Mesodermal cell (in vitro differentiated cells): ENCODE results near the gene SLC39A2.

ENCODE experiments used
- H3K27ac ChIP-seq: 2 replicates; pipeline ENCODE4 v1.7.0; 2013; ENCODE audit warnings: mild to moderate bottlenecking, low read depth, low read length, moderate library complexity; ENCODE audit not compliant: severe bottlenecking
- H3K36me3 ChIP-seq: 2 replicates; pipeline ENCODE4 v1.7.1; 2013; ENCODE audit warnings: mild to moderate bottlenecking, low read length, moderate library complexity; ENCODE audit not compliant: control insufficient read depth, insufficient read depth
- H3K4me1 ChIP-seq: one replicate; pipeline ENCODE4 v1.7.1; 2013; ENCODE audit warnings: mild to moderate bottlenecking, low read length; ENCODE audit not compliant: insufficient read depth, control insufficient read depth, poor library complexity, severe bottlenecking
- H3K4me3 ChIP-seq: 2 replicates; pipeline ENCODE4 v1.7.0; 2013; ENCODE audit warnings: low read length, control low read depth, mild to moderate bottlenecking; ENCODE audit not compliant: insufficient read depth, poor library complexity, severe bottlenecking; ENCODE audit errors: extremely low read depth
- H3K9me3 ChIP-seq: 2 replicates; pipeline ENCODE4 v1.7.1; 2013; ENCODE audit warnings: mild to moderate bottlenecking, low read length, moderate library complexity; ENCODE audit not compliant: control insufficient read depth
- WGBS, 2 experiments: methylation state at CpG; one replicate each; pipeline ENCODE4 v1.1.5; 2013; ENCODE audit warnings: missing lambda C conversion rate in 2 of 2; ENCODE audit not compliant: insufficient coverage in 2 of 2; 5-methylcytosine and 5-hydroxymethylcytosine counted together

The SLC39A2 gene

DNA sequence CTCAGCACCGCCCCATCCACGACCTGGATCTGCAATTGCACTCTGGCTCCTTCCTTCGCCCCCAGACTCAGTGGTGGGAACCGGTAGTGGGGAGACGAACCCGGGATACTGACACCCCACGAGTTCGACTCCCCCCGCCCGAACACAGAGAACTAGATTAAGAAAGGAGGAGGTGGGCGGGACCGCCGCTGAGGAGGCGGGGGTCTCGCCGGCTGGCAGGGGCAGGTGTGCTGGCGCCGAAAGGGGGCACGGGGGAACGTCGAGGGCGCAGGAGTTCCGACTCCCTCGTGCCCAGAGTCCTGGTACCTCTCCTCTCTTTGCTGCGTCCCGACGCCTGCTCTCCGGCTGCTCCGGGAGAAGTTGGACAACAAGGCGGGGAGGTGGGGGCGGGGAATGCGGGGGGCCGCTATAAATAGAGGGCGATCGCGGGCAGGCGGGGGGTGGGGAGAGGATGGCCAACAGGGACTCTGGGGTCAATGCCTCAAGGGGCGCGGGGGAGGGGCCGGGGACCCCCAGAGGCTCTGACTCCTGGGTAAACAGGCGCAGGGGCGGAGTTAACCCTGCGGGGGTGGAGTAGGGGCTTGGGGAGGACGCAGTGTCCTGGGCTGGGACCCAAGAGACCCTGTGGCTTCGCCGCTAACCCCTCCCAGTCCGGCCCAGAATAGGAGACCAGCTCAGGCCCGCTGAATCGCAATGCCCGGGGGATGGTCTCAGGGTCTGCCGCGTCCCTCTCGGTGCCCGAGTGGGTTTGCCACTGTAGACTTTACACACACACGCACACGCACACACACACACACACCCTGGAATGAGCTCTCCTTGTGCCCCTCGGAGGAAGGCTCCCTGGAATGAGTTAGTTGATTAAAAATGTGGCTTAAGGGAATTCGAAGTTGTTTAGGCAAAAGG, 26.5 kb downstream of the SLC39A2 start:
- H3K27ac ChIP-seq, result peak overlapping the region; percentile 83
- peaks cover 16% of the 10 kb centered on the region for H3K36me3 ChIP-seq
- H3K9me3 ChIP-seq, result no peaks in the 10 kb centered on the region
- H3K4me3 ChIP-seq, result peak overlapping the region; percentile 59
- 2 to 5% methylated on average over 24 to 28 of the region's 58 CpGs for WGBS, 2 experiments
- peaks cover 21% of the 10 kb centered on the region for H3K4me1 ChIP-seq

- 46 to 56% methylated on average over 2 to 3 of the region's 7 CpGs for WGBS, 2 experiments
- H3K9me3 ChIP-seq, result no peaks in the 10 kb centered on the region
- peak overlapping the region; percentile 83 for H3K27ac ChIP-seq
- peak overlapping the region; percentile 59 for H3K4me3 ChIP-seq
- peaks cover 21% of the 10 kb centered on the region for H3K4me1 ChIP-seq
- peaks cover 8% of the 10 kb centered on the region for H3K36me3 ChIP-seq
Observed at GRCh38 chr14:21026274-21026987, 27.3 kb downstream of the SLC39A2 start.

DNA sequence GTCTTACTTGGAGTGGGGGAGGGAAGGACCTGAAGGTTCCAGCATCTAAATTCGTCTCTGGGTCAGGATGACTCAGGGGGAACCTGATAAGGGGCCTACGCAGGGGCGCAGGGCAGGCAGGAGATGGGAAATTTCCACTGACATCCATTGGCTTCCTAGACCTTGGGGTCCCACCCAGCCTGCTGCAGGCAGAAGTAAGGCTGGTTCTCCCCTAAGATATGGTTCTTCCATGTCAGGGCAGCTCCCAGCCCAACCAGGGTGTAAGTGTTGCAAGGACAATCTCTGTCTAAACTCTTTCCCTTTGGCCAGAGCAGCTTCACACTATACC, 27.9 kb downstream of the SLC39A2 start:
- WGBS, 2 experiments, result 41 to 59% methylated on average over 2 to 3 of the region's 3 CpGs
- peaks cover 3% of the 10 kb centered on the region for H3K36me3 ChIP-seq
- no peaks in the 10 kb centered on the region for H3K9me3 ChIP-seq
- peak overlapping the region; percentile 83 for H3K27ac ChIP-seq
- H3K4me3 ChIP-seq, result no peak overlapping the region
- peaks cover 21% of the 10 kb centered on the region for H3K4me1 ChIP-seq

DNA sequence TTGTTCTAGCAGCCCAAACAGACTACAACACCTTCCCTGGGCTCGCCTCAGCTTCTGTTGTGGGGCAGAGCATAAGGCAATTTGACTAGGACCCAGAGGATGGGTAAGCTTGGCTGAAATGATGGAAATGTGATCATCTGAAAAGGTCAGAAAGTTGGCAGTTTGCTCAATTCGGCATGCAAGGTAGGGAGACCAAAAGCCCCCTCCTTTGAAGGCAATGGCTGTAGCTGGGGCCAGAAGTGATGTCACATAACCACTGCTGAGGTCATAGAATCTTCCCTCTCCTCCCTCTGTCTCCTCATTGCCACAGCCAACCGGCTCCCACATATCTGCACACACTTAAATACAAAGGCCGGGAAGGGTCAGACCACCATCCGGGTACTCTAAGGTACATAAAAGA, 30.8 kb downstream of the SLC39A2 start, which contains the start of gene TPPP2:
Gene TPPP2 (plus strand): TSS at position 301 of the 400 bp plus-strand sequence. CDS start 365 bp downstream, outside the sequence.
- no peaks in the 10 kb centered on the region for H3K36me3 ChIP-seq
- no peak within 1 kb of the TSS for H3K4me3 ChIP-seq
- no peaks in the 10 kb centered on the region for H3K9me3 ChIP-seq
- peaks cover 14% of the 10 kb centered on the region for H3K4me1 ChIP-seq
- no peak within 1 kb of the TSS for H3K27ac ChIP-seq
- WGBS, 2 experiments, result 86 to 95% methylated on average over 3 of the region's 5 CpGs

- H3K9me3 ChIP-seq, result no peaks in the 10 kb centered on the region
- peaks cover 14% of the 10 kb centered on the region for H3K4me1 ChIP-seq
- H3K4me3 ChIP-seq, result no peak overlapping the region
- no peaks in the 10 kb centered on the region for H3K36me3 ChIP-seq
- 91 to 92% methylated on average over 12 of the region's 12 CpGs for WGBS, 2 experiments
- no peak overlapping the region for H3K27ac ChIP-seq
Observed at GRCh38 chr14:21030531-21030930, 31.4 kb downstream of the SLC39A2 start.

- Histone ChIP-seq H3K9me3 (no peaks in the 10 kb centered on the region), H3K27ac (no peak overlapping the region), H3K4me3 (no peak overlapping the region), H3K36me3 (no peaks in the 10 kb centered on the region), H3K4me1 (no peaks in the 10 kb centered on the region)
- WGBS, 2 experiments, result no CpG with 5 or more reads among the region's 5 CpGs
Observed at GRCh38 chr14:21032326-21033132, 33.4 kb downstream of the SLC39A2 start.

DNA sequence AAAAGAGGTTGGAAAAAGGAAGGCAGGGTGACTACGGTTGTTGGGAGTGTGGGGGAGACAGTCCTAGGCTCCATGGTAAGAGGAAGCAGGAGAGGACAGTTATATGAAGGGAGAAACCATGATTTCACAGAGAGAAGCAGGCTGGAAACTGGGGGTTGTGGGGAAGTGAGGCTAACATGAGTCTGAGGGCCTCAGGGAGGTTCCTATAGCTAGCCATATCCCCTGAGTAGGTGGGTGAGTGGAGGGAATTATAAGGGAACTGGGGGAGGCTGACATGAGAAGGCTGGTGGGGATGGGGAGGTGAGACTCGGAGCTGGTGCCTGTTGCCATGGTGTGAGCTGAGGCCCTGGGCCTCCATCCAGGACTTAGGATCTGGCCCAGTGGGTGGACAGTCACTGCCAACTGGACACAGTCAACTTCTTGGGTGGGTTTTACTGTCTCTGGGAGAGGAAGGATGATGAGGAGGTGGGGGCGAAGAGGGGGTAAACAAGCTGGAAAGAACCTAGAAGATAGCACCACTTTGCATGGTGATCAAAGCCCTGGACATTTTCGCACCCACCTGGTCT, 34.1 kb downstream of the SLC39A2 start:
- H3K9me3 ChIP-seq, result no peaks in the 10 kb centered on the region
- peaks cover under 1% of the 10 kb centered on the region for H3K4me1 ChIP-seq
- H3K36me3 ChIP-seq, result no peaks in the 10 kb centered on the region
- WGBS, 2 experiments, result 96 to 98% methylated on average over 4 of the region's 4 CpGs
- no peak overlapping the region for H3K27ac ChIP-seq
- no peak overlapping the region for H3K4me3 ChIP-seq

GRCh38 chr14:21034707-21035106, 35.6 kb downstream of the SLC39A2 start, which contains the start of gene RNASE13:
Gene RNASE13 (minus strand): TSS chr14:21034807. CDS start chr14:21034288, 519 bp downstream.
- peaks cover 13% of the 10 kb centered on the region for H3K4me1 ChIP-seq
- H3K36me3 ChIP-seq, result no peaks in the 10 kb centered on the region
- no peak within 1 kb of the TSS for H3K27ac ChIP-seq
- no peak within 1 kb of the TSS for H3K4me3 ChIP-seq
- 85 to 93% methylated on average over 3 to 4 of the region's 5 CpGs for WGBS, 2 experiments
- H3K9me3 ChIP-seq, result no peaks in the 10 kb centered on the region

DNA sequence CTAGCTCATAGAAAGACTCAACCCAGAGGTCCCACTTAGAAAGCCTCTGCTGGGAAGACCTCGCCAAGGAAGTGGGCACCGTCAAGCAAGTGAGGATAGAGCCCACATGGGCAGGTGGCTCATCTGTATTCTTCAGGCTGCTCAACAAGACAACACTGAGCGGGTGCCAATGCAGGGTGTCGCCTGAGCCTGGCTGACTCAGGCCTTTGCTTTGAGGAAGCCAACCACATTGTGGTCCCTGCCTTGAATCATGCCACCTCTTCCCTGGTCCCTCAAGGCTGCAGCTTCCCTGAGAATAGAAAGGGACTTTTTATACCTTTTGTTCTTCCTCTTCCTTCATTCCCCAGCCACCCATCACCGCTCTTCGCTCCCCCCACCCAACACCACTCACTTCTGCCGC, 37.7 kb downstream of the SLC39A2 start:
- Histone ChIP-seq H3K4me3 (no peak overlapping the region), H3K4me1 (peaks cover 16% of the 10 kb centered on the region), H3K9me3 (no peaks in the 10 kb centered on the region), H3K27ac (no peak overlapping the region), H3K36me3 (no peaks in the 10 kb centered on the region)
- WGBS, 2 experiments, result 93 to 100% methylated on average over 4 of the region's 7 CpGs

DNA sequence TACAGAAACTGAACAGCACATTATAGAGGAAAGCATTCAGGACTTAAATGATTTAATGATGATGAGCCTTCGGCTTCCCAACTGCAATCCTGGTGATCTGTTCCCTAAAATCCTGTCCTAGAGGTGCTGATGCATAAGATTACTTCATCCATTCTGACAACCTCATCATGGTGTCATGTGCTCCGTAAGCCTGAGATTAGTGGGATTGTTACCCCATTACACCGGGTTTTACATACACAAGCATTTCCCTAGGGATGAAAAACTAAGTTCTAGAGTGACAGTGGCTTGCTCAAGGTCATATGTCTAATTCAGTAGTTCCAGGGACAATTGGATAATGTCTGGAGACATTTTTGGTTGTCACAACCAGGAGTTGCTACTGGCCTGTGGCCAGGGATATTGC, 38.1 kb downstream of the SLC39A2 start:
- Histone ChIP-seq H3K4me1 (peaks cover 17% of the 10 kb centered on the region), H3K36me3 (no peaks in the 10 kb centered on the region), H3K4me3 (no peak overlapping the region), H3K27ac (no peak overlapping the region), H3K9me3 (no peaks in the 10 kb centered on the region)
- 67 to 80% methylated on average over 1 of the region's 3 CpGs for WGBS, 2 experiments
